ENCODE measurements around the gene GH1. TPM values are rescaled to one million over a fixed set of nuclear protein-coding genes. Genes with fewer than 3 reads are reported as not detected.

The GH1 gene
- total and polyA plus RNA-seq, 2 experiments from 2014 or later = not detected

DNA sequence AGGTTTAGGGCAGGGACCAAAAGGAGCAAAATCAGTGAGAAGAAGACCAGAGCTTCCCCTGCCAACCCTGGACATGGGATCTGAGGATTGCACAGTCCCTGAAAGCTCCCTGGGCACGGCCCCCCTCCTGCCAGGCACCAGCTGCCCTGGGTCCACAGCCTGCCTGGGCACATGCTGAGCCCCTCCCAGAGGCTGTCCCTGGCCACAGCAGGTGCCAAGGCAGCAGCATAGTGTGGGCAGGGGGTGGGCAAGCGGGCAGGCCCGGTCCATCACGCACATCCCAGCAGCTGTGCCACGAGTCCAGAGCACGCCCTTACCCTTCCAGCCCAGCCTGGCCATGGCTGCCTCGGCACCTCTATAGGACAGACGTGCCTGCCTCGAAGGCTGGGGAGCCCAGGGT lies 41.4 kb upstream of the GH1 start:
- Histone ChIP-seq H2AFZ (no peak overlapping the region), H3K27me3 (peaks cover 3% of the 10 kb centered on the region), H3K79me2 (no peaks in the 10 kb centered on the region), H3K4me2 (no peak overlapping the region), H4K20me1 (ENCODE audit: insufficient read depth, poor library complexity, severe bottlenecking) (no peaks in the 10 kb centered on the region), H3K27ac (no peak overlapping the region), H3K36me3 (replicated peaks; ENCODE audit: insufficient read depth, low read depth) (no peaks in the 10 kb centered on the region), H3K9me3 (ENCODE audit: low read depth) (no peaks in the 10 kb centered on the region), H3K9me2 (replicated peaks; ENCODE audit: insufficient read depth) (no peaks in the 10 kb centered on the region), H3K4me3 (no peak overlapping the region), H3K4me1 (ENCODE audit: insufficient read depth) (no peaks in the 10 kb centered on the region)
- TF ChIP-seq, protein P1, sequence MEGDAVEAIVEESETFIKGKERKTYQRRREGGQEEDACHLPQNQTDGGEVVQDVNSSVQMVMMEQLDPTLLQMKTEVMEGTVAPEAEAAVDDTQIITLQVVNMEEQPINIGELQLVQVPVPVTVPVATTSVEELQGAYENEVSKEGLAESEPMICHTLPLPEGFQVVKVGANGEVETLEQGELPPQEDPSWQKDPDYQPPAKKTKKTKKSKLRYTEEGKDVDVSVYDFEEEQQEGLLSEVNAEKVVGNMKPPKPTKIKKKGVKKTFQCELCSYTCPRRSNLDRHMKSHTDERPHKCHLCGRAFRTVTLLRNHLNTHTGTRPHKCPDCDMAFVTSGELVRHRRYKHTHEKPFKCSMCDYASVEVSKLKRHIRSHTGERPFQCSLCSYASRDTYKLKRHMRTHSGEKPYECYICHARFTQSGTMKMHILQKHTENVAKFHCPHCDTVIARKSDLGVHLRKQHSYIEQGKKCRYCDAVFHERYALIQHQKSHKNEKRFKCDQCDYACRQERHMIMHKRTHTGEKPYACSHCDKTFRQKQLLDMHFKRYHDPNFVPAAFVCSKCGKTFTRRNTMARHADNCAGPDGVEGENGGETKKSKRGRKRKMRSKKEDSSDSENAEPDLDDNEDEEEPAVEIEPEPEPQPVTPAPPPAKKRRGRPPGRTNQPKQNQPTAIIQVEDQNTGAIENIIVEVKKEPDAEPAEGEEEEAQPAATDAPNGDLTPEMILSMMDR (IDR thresholded peaks at IDR 0.05; ENCODE audit: poor library complexity) = no peak
- DNase-seq (ENCODE audit: low spot score) = no peak
- WGBS (ENCODE audit: low lambda C conversion rate, missing lambda C conversion rate) = 76% methylated on average over 7 of the region's 9 CpGs

DNA sequence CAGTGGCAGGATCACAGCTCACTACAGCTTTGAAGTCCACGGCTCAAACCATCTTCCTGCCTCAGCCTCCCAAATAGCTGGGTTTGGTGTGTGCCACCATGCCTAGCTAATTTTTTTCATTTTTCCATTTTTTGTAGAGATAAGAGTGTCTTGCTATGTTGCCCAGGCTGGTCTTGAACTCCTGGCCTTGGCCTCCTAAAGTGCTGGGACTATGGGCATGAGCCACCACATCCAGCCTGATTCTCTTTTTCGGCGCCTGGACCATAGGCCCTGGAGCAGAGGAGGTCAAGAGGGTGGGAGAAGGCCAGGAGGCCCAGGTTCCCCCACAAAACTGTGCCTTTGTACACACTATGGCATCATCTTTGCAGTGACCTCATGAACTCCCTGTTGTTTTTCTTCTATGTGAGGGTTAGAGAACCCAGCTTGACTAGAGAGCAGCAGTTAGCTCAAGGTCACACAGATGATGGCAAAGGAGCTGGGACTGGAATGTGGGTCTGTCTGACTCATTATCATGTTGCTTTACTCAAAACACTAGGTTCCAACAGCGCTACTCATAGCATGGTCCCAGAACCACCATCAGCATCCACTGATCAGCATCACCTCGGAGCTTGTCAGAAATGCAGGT lies 37.8 kb upstream of the GH1 start:
- Histone ChIP-seq H3K9me3 (ENCODE audit: low read depth) (no peaks in the 10 kb centered on the region), H3K79me2 (no peaks in the 10 kb centered on the region), H3K4me1 (ENCODE audit: insufficient read depth) (no peaks in the 10 kb centered on the region), H3K27ac (no peak overlapping the region), H3K9me2 (replicated peaks; ENCODE audit: insufficient read depth) (no peaks in the 10 kb centered on the region), H2AFZ (no peak overlapping the region), H4K20me1 (ENCODE audit: insufficient read depth, poor library complexity, severe bottlenecking) (no peaks in the 10 kb centered on the region), H3K36me3 (replicated peaks; ENCODE audit: insufficient read depth, low read depth) (no peaks in the 10 kb centered on the region), H3K27me3 (peaks cover 3% of the 10 kb centered on the region), H3K4me2 (no peak overlapping the region), H3K4me3 (no peak overlapping the region)
- no peak for DNase-seq (ENCODE audit: low spot score)
- WGBS (ENCODE audit: low lambda C conversion rate, missing lambda C conversion rate) = 93% methylated on average over 5 of the region's 5 CpGs
- no peak for TF ChIP-seq EZH2 (IDR thresholded peaks at IDR 0.05; ENCODE audit: borderline replicate concordance)
- TF ChIP-seq, protein P1 (IDR thresholded peaks at IDR 0.05; ENCODE audit: poor library complexity) = no peak
- no peak for TF ChIP-seq EZH2phosphoT487 (IDR thresholded peaks at IDR 0.05; ENCODE audit: low read depth, severe bottlenecking, unreplicated experiment)

DNA sequence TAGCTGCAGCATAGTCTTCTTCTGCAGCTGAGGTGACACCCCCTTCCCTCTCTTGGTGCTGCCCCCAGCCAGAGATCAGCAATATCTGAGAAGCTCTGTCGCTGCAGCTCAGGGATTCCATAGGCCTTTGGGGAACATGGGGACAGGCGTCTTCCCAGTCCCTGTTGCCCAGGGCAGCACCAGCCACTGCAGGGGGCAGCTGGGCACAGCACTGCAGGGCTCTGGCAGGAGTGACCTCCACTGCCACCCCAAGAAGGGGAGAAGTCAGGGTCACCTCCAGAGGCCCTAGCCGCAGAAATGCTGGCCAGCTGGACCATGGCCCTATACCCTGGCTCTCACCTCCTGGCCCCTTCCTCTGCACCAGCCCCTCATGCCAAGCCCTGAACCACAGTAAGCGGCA lies 37.2 kb upstream of the GH1 start:
- TF ChIP-seq, protein P1 (IDR thresholded peaks at IDR 0.05; ENCODE audit: poor library complexity) = no peak
- TF ChIP-seq EZH2 (IDR thresholded peaks at IDR 0.05; ENCODE audit: borderline replicate concordance) (no peak), EZH2phosphoT487 (IDR thresholded peaks at IDR 0.05; ENCODE audit: low read depth, severe bottlenecking, unreplicated experiment) (no peak)
- H3K4me3 ChIP-seq = no peak overlapping the region
- no peaks in the 10 kb centered on the region for H3K36me3 ChIP-seq (replicated peaks; ENCODE audit: insufficient read depth, low read depth)
- H3K4me2 ChIP-seq = no peak overlapping the region
- no peaks in the 10 kb centered on the region for H4K20me1 ChIP-seq (ENCODE audit: insufficient read depth, poor library complexity, severe bottlenecking)
- H3K27ac ChIP-seq = no peak overlapping the region
- no peak for DNase-seq (ENCODE audit: low spot score)
- 93% methylated on average over 4 of the region's 4 CpGs for WGBS (ENCODE audit: low lambda C conversion rate, missing lambda C conversion rate)
- no peaks in the 10 kb centered on the region for H3K9me3 ChIP-seq (ENCODE audit: low read depth)
- no peaks in the 10 kb centered on the region for H3K79me2 ChIP-seq
- no peak overlapping the region for H2AFZ ChIP-seq
- H3K4me1 ChIP-seq (ENCODE audit: insufficient read depth) = no peaks in the 10 kb centered on the region
- no peaks in the 10 kb centered on the region for H3K9me2 ChIP-seq (replicated peaks; ENCODE audit: insufficient read depth)
- H3K27me3 ChIP-seq = peaks cover 3% of the 10 kb centered on the region

DNA sequence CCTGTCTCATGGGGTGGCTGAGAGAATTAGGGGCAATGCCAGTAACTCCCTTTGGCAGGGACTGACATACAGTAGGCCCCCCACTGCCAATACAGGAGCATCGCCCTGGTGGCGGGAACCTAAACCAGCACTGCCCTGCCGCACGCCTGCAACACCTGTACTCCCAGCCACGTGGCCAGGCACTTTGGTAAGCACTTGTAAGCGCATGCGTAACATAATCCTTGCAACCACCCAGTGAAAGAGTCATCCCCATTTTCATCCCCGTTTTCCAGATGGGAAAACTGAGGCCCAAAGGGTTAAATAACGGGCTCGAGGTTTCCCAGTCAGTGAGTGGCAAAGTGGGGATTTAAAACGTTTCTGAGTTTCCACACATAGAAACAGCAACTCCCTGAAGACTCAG lies 36.6 kb upstream of the GH1 start:
- DNase-seq (ENCODE audit: low spot score) = no peak
- 87% methylated on average over 11 of the region's 11 CpGs for WGBS (ENCODE audit: low lambda C conversion rate, missing lambda C conversion rate)
- no peak overlapping the region for H3K4me3 ChIP-seq
- no peak overlapping the region for H2AFZ ChIP-seq
- H4K20me1 ChIP-seq (ENCODE audit: insufficient read depth, poor library complexity, severe bottlenecking) = no peaks in the 10 kb centered on the region
- H3K4me2 ChIP-seq = no peak overlapping the region
- H3K79me2 ChIP-seq = no peaks in the 10 kb centered on the region
- no peaks in the 10 kb centered on the region for H3K36me3 ChIP-seq (replicated peaks; ENCODE audit: insufficient read depth, low read depth)
- peaks cover under 1% of the 10 kb centered on the region for H3K27me3 ChIP-seq
- no peak overlapping the region for H3K27ac ChIP-seq
- H3K4me1 ChIP-seq (ENCODE audit: insufficient read depth) = no peaks in the 10 kb centered on the region
- H3K9me3 ChIP-seq (ENCODE audit: low read depth) = no peaks in the 10 kb centered on the region
- H3K9me2 ChIP-seq (replicated peaks; ENCODE audit: insufficient read depth) = no peaks in the 10 kb centered on the region
- TF ChIP-seq EZH2phosphoT487 (IDR thresholded peaks at IDR 0.05; ENCODE audit: low read depth, severe bottlenecking, unreplicated experiment) (no peak), EZH2 (IDR thresholded peaks at IDR 0.05; ENCODE audit: borderline replicate concordance) (no peak)
- TF ChIP-seq, protein P1 (IDR thresholded peaks at IDR 0.05; ENCODE audit: poor library complexity) = no peak
